Measurements from ENCODE around the gene CDKN2D. TPM values are rescaled to one million over a fixed set of nuclear protein-coding genes. Genes with fewer than 3 reads are reported as not detected.
A peak's percentile ranks its signal among the peaks of the same experiment; 100 is the strongest.

Gene CDKN2D
- total RNA-seq, 1 donor from 2014 or later = 68.3 TPM

- Mint-ChIP-seq H3K36me3 (ENCODE audit: unreplicated experiment) (peaks cover 7% of the 10 kb centered on the region), H3K4me3 (ENCODE audit: unreplicated experiment) (peak overlapping the region; percentile 14), H3K27me3 (ENCODE audit: unreplicated experiment) (peaks cover 11% of the 10 kb centered on the region), H3K27ac (ENCODE audit: unreplicated experiment) (peak overlapping the region; percentile 0), H3K9me3 (ENCODE audit: unreplicated experiment) (peaks cover 3% of the 10 kb centered on the region), H3K4me1 (ENCODE audit: low read depth, unreplicated experiment) (no peaks in the 10 kb centered on the region)
- no peak for DNase-seq
- no peak for TF ChIP-seq CTCF (IDR thresholded peaks at IDR 0.05; ENCODE audit: partially characterized antibody, unreplicated experiment)
These were observed 19.0 kb upstream of the CDKN2D start for GRCh38 chr19:10587839-10588150.

- no peaks in the 10 kb centered on the region for H3K4me1 Mint-ChIP-seq (ENCODE audit: low read depth, unreplicated experiment)
- H3K36me3 Mint-ChIP-seq (ENCODE audit: unreplicated experiment) = peaks cover 7% of the 10 kb centered on the region
- peak within 1 kb of the TSS; percentile 14 for H3K4me3 Mint-ChIP-seq (ENCODE audit: unreplicated experiment)
- H3K27ac Mint-ChIP-seq (ENCODE audit: unreplicated experiment) = peak within 1 kb of the TSS; percentile 0
- DNase-seq = no peak
- H3K9me3 Mint-ChIP-seq (ENCODE audit: unreplicated experiment) = peaks cover 3% of the 10 kb centered on the region
- H3K27me3 Mint-ChIP-seq (ENCODE audit: unreplicated experiment) = peaks cover 11% of the 10 kb centered on the region
- no peak for TF ChIP-seq CTCF (IDR thresholded peaks at IDR 0.05; ENCODE audit: partially characterized antibody, unreplicated experiment)
These were observed 18.5 kb upstream of the CDKN2D start, which contains the start of gene AP1M2 for GRCh38 chr19:10587022-10587838. Gene AP1M2, minus strand, starts transcription at chr19:10587312. Its CDS starts 81 bp downstream, at chr19:10587231.

DNA sequence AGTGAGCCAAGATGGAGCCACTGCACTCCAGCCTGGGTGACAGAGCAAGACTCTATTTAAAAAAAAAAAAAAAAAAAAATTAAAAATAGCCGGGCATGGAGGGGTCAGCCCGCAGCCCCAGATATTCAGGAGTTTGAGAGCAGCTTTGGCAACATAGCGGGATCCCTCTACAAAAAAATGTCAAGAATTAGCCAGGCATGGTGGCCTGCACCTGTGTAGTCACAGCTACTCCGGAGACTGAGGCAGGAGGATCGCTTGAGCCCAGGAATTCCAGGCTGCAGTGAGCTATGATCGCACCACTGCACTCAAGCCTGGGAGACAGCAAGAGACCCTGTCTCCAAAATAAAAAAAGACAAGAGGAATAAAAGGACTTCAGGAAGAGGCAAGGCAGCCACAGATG, 17.6 kb upstream of the CDKN2D start:
- H3K4me3 Mint-ChIP-seq (ENCODE audit: unreplicated experiment) = no peak overlapping the region
- no peaks in the 10 kb centered on the region for H3K4me1 Mint-ChIP-seq (ENCODE audit: low read depth, unreplicated experiment)
- no peak overlapping the region for H3K27ac Mint-ChIP-seq (ENCODE audit: unreplicated experiment)

DNA sequence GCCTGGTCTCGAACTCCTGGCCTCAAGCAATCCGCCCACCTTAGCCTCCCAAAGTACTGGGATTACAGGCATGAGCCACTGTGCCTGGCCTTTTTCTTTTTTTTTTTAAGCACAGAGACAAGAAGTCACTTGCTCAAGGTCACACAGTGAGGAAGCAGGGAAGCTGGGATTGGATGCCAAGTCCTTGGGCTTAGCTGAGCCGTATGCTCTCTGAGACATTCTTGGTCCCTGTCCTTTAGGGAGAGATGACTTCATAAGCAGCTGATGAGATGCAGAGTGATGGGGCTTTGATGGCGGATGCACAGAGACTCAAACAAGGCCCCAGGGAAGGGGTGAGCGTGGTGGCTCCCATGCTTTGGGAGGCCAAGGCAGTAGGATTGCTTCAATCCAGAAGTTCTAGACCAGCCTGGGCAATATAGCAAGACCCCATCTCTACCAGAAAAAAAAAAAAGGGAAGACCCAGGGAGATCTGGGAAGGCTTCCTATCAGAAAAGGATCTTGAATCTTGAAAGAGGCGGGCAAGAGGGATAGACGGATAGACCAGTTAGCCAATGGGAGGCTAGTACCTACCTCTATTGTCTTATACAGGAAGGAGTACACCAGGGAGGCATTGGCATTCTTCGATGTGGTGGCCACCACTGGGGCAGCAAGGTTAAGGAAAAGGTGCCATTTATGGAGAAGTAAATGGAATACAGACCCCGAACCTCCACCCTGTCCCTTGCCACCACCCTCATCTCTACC, 14.4 kb upstream of the CDKN2D start:
- DNase-seq = no peak
- TF ChIP-seq CTCF (IDR thresholded peaks at IDR 0.05; ENCODE audit: partially characterized antibody, unreplicated experiment) = no peak
- Mint-ChIP-seq H3K27me3 (ENCODE audit: unreplicated experiment) (peaks cover 14% of the 10 kb centered on the region), H3K4me1 (ENCODE audit: low read depth, unreplicated experiment) (no peaks in the 10 kb centered on the region), H3K9me3 (ENCODE audit: unreplicated experiment) (peaks cover 3% of the 10 kb centered on the region), H3K36me3 (ENCODE audit: unreplicated experiment) (peaks cover 7% of the 10 kb centered on the region), H3K27ac (ENCODE audit: unreplicated experiment) (no peak overlapping the region), H3K4me3 (ENCODE audit: unreplicated experiment) (no peak overlapping the region)

More for the DNA sequence above, 17.6 kb upstream of the CDKN2D start:
- peaks cover 11% of the 10 kb centered on the region for H3K27me3 Mint-ChIP-seq (ENCODE audit: unreplicated experiment)
- H3K36me3 Mint-ChIP-seq (ENCODE audit: unreplicated experiment) = peaks cover 7% of the 10 kb centered on the region
- no peak for DNase-seq
- H3K9me3 Mint-ChIP-seq (ENCODE audit: unreplicated experiment) = peaks cover 3% of the 10 kb centered on the region
- TF ChIP-seq CTCF (IDR thresholded peaks at IDR 0.05; ENCODE audit: partially characterized antibody, unreplicated experiment) = no peak

GRCh38 chr19:10582091-10582490, 13.3 kb upstream of the CDKN2D start:
- H3K4me3 Mint-ChIP-seq (ENCODE audit: unreplicated experiment) = no peak overlapping the region
- TF ChIP-seq CTCF (IDR thresholded peaks at IDR 0.05; ENCODE audit: partially characterized antibody, unreplicated experiment) = no peak
- no peaks in the 10 kb centered on the region for H3K9me3 Mint-ChIP-seq (ENCODE audit: unreplicated experiment)
- DNase-seq = no peak
- H3K27ac Mint-ChIP-seq (ENCODE audit: unreplicated experiment) = no peak overlapping the region
- no peaks in the 10 kb centered on the region for H3K4me1 Mint-ChIP-seq (ENCODE audit: low read depth, unreplicated experiment)
- H3K27me3 Mint-ChIP-seq (ENCODE audit: unreplicated experiment) = peaks cover 8% of the 10 kb centered on the region
- H3K36me3 Mint-ChIP-seq (ENCODE audit: unreplicated experiment) = no peaks in the 10 kb centered on the region
